ENCODE results near the gene NFATC2IP.
"Not testable (repeated sequence)": the region's sequence is repeated elsewhere in the genome, so short reads cannot be mapped to it uniquely, and the experiment has no call there.

Gene NFATC2IP

GRCh38 chr16:28913946-28914724 lies 36.6 kb upstream of the NFATC2IP start:
- DNase-seq (ENCODE audit: insufficient read length) (no peak), FAIRE-seq (no peak)
- TF ChIP-seq POLR2AphosphoS5 (IDR thresholded peaks at IDR 0.05; ENCODE audit: low read depth, low read length) (no peak), TAF1 (IDR thresholded peaks at IDR 0.05; ENCODE audit: borderline replicate concordance, low read depth, low read length) (no peak), POLR2A (IDR thresholded peaks at IDR 0.05; ENCODE audit: low read depth, low read length) (no peak)

- DNase-seq (ENCODE audit: insufficient read length): no peak
- TF ChIP-seq POLR2AphosphoS5 (IDR thresholded peaks at IDR 0.05; ENCODE audit: low read depth, low read length) (no peak), TAF1 (IDR thresholded peaks at IDR 0.05; ENCODE audit: borderline replicate concordance, low read depth, low read length) (no peak)
- FAIRE-seq: no peak
These were observed 35.6 kb upstream of the NFATC2IP start for GRCh38 chr16:28915181-28915580.

- FAIRE-seq: no peak
- TF ChIP-seq POLR2A (IDR thresholded peaks at IDR 0.05; ENCODE audit: low read depth, low read length): no peak
- TF ChIP-seq POLR2AphosphoS5 (IDR thresholded peaks at IDR 0.05; ENCODE audit: low read depth, low read length): no peak
- TF ChIP-seq TAF1 (IDR thresholded peaks at IDR 0.05; ENCODE audit: borderline replicate concordance, low read depth, low read length): no peak
- DNase-seq (ENCODE audit: insufficient read length): no peak
These were observed 33.6 kb upstream of the NFATC2IP start for GRCh38 chr16:28917095-28917494.

GRCh38 chr16:28918698-28919097 lies 32.0 kb upstream of the NFATC2IP start:
- FAIRE-seq (peak; percentile 21), DNase-seq (ENCODE audit: insufficient read length) (no peak)
- no peak for TF ChIP-seq POLR2A (IDR thresholded peaks at IDR 0.05; ENCODE audit: low read depth, low read length)
- no peak for TF ChIP-seq POLR2AphosphoS5 (IDR thresholded peaks at IDR 0.05; ENCODE audit: low read depth, low read length)

- FAIRE-seq (no peak), DNase-seq (ENCODE audit: insufficient read length) (no peak)
- TF ChIP-seq POLR2AphosphoS5 (IDR thresholded peaks at IDR 0.05; ENCODE audit: low read depth, low read length) (no peak), POLR2A (IDR thresholded peaks at IDR 0.05; ENCODE audit: low read depth, low read length) (no peak), TAF1 (IDR thresholded peaks at IDR 0.05; ENCODE audit: borderline replicate concordance, low read depth, low read length) (no peak)
These were observed 27.5 kb upstream of the NFATC2IP start for GRCh38 chr16:28923231-28923587.

- TF ChIP-seq TAF1 (IDR thresholded peaks at IDR 0.05; ENCODE audit: borderline replicate concordance, low read depth, low read length): 0 out of 2 replicates have a peak, but pooled peaks have one; percentile 20
- TF ChIP-seq POLR2AphosphoS5 (IDR thresholded peaks at IDR 0.05; ENCODE audit: low read depth, low read length): peak; percentile 64; the same call in 1 of the 2 replicates
- TF ChIP-seq POLR2A (IDR thresholded peaks at IDR 0.05; ENCODE audit: low read depth, low read length): peak; percentile 44
- DNase-seq (ENCODE audit: insufficient read length) (no peak), FAIRE-seq (peak; percentile 96)
These were observed 26.9 kb upstream of the NFATC2IP start for GRCh38 chr16:28923652-28924398.

GRCh38 chr16:28924399-28924761 lies 26.4 kb upstream of the NFATC2IP start:
- no peak for TF ChIP-seq TAF1 (IDR thresholded peaks at IDR 0.05; ENCODE audit: borderline replicate concordance, low read depth, low read length)
- no peak for TF ChIP-seq POLR2AphosphoS5 (IDR thresholded peaks at IDR 0.05; ENCODE audit: low read depth, low read length)
- TF ChIP-seq POLR2A (IDR thresholded peaks at IDR 0.05; ENCODE audit: low read depth, low read length): no peak
- no peak for FAIRE-seq
- no peak for DNase-seq (ENCODE audit: insufficient read length)

GRCh38 chr16:28924762-28925385 lies 25.9 kb upstream of the NFATC2IP start, which contains the start of gene RABEP2:
TSS of gene RABEP2 (minus strand) at chr16:28925238. CDS start at chr16:28925163, 75 bp downstream.
- FAIRE-seq: peak; percentile 91
- TF ChIP-seq TAF1 (IDR thresholded peaks at IDR 0.05; ENCODE audit: borderline replicate concordance, low read depth, low read length) (no peak), POLR2A (IDR thresholded peaks at IDR 0.05; ENCODE audit: low read depth, low read length) (no peak; the same call in 1 of the 2 replicates), POLR2AphosphoS5 (IDR thresholded peaks at IDR 0.05; ENCODE audit: low read depth, low read length) (no peak)
- DNase-seq (ENCODE audit: insufficient read length): peak; percentile 95

GRCh38 chr16:28925386-28926228 lies 25.1 kb upstream of the NFATC2IP start:
- peak; percentile 9 for FAIRE-seq
- DNase-seq (ENCODE audit: insufficient read length): no peak
- TF ChIP-seq POLR2A (IDR thresholded peaks at IDR 0.05; ENCODE audit: low read depth, low read length): peak; percentile 79
- TF ChIP-seq TAF1 (IDR thresholded peaks at IDR 0.05; ENCODE audit: borderline replicate concordance, low read depth, low read length): no peak
- peak; percentile 35 for TF ChIP-seq POLR2AphosphoS5 (IDR thresholded peaks at IDR 0.05; ENCODE audit: low read depth, low read length)

GRCh38 chr16:28926284-28926683 lies 24.5 kb upstream of the NFATC2IP start:
- FAIRE-seq; DNase-seq (ENCODE audit: insufficient read length): not testable (repeated sequence)

GRCh38 chr16:28927815-28928214 lies 22.9 kb upstream of the NFATC2IP start:
- no peak for DNase-seq (ENCODE audit: insufficient read length)
- no peak for TF ChIP-seq TAF1 (IDR thresholded peaks at IDR 0.05; ENCODE audit: borderline replicate concordance, low read depth, low read length)
- no peak for TF ChIP-seq POLR2A (IDR thresholded peaks at IDR 0.05; ENCODE audit: low read depth, low read length)
- TF ChIP-seq POLR2AphosphoS5 (IDR thresholded peaks at IDR 0.05; ENCODE audit: low read depth, low read length): no peak
- FAIRE-seq: no peak
